ENCODE measurements around the gene MAPK8IP3. TPM values are rescaled to one million over a fixed set of nuclear protein-coding genes. Genes with fewer than 3 reads are reported as not detected.

The MAPK8IP3 gene
- total RNA-seq, 1 donor from 2014 or later = 44.9 TPM

DNA sequence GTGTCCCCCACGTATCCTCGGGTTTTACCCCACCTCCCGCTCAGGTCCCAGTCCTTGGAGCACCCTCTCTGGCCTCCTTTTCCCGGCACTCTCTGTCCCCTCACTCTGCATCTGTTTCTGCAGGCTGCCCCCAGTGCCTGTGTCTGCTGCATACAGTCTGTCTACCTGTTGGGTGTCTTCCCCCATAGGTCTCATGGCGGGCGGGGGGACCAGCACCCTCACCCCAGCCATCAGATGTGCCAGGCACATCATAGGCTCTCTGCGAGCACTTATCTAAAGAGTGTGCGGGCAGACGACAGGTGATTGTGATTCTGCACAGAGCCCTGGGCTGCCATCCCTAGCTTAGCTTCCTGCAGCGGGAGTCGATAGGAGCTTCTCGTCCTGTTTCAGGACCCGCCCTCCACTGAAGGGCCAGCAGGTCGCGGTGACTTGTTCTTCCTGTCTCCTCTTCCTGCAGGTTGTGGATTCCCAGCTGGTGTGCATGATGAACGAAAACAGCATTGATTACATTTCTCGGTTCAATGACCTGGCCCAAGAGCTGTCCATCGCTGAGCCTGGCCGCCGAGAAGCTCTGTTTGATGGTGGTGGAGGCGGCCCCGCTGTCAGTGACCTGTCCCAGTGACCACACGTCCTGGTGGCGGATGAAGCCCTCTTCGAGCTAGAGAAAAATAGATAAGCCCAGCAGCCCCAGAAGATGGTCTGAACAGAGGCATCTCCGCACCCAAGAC lies 32.4 kb upstream of the MAPK8IP3 start:
- Histone ChIP-seq H3K4me3 (no peak overlapping the region), H3K9me3 (no peaks in the 10 kb centered on the region), H3K27me3 (no peaks in the 10 kb centered on the region), H3K27ac (no peak overlapping the region), H3K36me3 (peaks cover 0 to 58% of the 10 kb centered on the region in 2 donors), H3K4me1 (peaks cover 2% of the 10 kb centered on the region)
- no peak for DNase-seq (ENCODE audit: extremely low spot score in 2 of 2)
- intact Hi-C loops (cut with DNase I) = no loop called here
- TF ChIP-seq, protein P1, sequence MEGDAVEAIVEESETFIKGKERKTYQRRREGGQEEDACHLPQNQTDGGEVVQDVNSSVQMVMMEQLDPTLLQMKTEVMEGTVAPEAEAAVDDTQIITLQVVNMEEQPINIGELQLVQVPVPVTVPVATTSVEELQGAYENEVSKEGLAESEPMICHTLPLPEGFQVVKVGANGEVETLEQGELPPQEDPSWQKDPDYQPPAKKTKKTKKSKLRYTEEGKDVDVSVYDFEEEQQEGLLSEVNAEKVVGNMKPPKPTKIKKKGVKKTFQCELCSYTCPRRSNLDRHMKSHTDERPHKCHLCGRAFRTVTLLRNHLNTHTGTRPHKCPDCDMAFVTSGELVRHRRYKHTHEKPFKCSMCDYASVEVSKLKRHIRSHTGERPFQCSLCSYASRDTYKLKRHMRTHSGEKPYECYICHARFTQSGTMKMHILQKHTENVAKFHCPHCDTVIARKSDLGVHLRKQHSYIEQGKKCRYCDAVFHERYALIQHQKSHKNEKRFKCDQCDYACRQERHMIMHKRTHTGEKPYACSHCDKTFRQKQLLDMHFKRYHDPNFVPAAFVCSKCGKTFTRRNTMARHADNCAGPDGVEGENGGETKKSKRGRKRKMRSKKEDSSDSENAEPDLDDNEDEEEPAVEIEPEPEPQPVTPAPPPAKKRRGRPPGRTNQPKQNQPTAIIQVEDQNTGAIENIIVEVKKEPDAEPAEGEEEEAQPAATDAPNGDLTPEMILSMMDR (IDR thresholded peaks at IDR 0.05) = no peak
- no peak for TF ChIP-seq POLR2AphosphoS5 (IDR thresholded peaks at IDR 0.05; ENCODE audit: insufficient read depth in 1 of 2, low read depth in 1 of 2)

DNA sequence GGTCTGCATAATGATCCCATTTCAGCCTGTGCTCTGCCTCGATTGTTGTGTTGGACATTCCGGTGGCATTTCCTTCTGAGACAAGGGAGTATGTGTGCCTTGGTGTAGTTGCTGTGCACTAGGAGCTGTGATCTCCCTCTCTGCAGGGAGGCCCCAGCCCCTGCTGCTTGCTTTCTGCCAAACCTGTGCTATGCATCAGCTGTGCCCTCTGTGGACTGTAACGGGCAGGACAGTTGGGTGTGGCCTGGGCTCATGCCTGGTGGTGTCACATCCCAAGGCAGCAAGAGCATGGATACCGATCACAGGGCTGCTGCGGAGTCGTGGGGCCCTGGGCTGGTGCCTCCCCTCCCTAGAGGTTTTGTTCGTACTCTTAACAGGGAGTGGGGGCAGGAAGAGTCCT lies 31.7 kb upstream of the MAPK8IP3 start:
- DNase-seq (ENCODE audit: extremely low spot score in 2 of 2) = no peak
- peaks cover 0 to 51% of the 10 kb centered on the region in 2 donors for H3K36me3 ChIP-seq
- H3K27ac ChIP-seq = no peak overlapping the region
- intact Hi-C loops (cut with DNase I) = no loop called here
- no peak overlapping the region for H3K4me3 ChIP-seq
- peaks cover 9% of the 10 kb centered on the region for H3K4me1 ChIP-seq
- TF ChIP-seq POLR2AphosphoS5 (IDR thresholded peaks at IDR 0.05; ENCODE audit: insufficient read depth in 1 of 2, low read depth in 1 of 2) (no peak), POLR2A (IDR thresholded peaks at IDR 0.05) (no peak)
- TF ChIP-seq, protein P1 (IDR thresholded peaks at IDR 0.05) = no peak
- no peaks in the 10 kb centered on the region for H3K9me3 ChIP-seq
- no peaks in the 10 kb centered on the region for H3K27me3 ChIP-seq

DNA sequence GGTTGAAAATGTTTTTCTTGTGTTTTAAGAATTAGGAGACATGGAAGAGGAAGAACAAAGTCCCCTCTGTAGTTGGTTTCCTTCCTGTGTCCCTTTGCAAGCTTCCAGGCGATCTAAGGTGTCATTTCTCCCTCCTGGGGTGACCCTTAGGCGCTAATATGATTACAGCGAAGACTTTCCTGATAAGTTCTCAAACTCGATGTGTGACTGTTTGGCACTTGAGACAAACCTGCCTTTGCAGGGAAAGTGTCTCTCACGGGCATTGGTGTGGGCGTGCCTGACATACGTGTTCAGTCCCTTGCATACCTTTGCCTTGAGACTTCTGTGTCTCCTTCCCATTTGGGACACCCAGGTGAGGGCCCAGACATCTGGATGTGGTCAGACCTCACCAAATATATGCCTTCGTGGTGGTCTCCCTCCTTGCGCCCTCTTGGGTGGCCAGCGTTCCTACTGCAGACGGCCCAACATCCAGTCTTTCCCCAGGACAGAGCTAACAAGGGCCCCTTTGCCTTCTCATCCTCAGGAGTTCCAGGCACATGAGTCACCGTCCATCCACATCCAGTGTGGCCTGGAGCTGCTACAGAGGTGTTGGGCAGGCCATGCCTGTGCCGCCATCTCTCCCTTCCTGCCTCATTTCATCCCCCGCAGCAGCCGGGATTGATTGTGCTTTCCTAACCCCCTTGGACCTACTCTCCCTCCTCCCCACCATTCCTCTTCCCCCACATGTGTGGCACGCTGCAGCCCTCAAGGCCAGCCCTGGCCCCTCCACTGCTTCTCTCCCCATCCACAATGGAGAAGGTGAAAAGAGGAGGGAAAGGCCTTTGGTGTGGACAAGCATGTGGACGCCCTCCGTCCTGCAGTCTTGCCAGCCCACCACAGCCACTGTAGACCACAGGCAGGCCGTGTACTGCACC lies 31.0 kb upstream of the MAPK8IP3 start:
- intact Hi-C loops (cut with DNase I) = no loop called here
- H3K4me3 ChIP-seq = no peak overlapping the region
- peaks cover 0 to 44% of the 10 kb centered on the region in 2 donors for H3K36me3 ChIP-seq
- H3K27me3 ChIP-seq = no peaks in the 10 kb centered on the region
- H3K9me3 ChIP-seq = no peaks in the 10 kb centered on the region
- no peak overlapping the region for H3K27ac ChIP-seq
- peaks cover 10% of the 10 kb centered on the region for H3K4me1 ChIP-seq
- no peak for TF ChIP-seq POLR2AphosphoS5 (IDR thresholded peaks at IDR 0.05; ENCODE audit: insufficient read depth in 1 of 2, low read depth in 1 of 2)
- TF ChIP-seq, protein P1 (IDR thresholded peaks at IDR 0.05) = no peak
- no peak for TF ChIP-seq POLR2A (IDR thresholded peaks at IDR 0.05)
- DNase-seq (ENCODE audit: extremely low spot score in 2 of 2) = no peak

DNA sequence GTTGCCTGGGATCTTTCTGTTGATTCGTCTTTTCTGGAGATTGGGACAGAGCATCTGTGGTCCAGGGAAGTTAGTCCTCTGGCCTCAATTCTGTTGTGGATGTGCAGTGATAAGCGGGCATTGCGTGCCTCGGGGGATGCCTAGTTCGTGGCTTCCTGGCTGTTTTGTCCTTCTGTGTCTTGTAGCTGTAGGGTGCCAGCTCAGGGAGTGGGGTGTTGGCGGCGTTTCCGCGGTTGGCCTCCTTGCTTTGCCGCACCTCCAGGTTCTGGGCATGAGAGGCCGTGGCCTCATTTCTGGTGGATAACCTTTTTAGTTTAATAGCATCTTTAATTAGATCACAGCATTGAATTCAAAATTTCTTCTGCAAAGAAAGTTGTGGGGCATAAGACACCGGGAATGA lies 29.3 kb upstream of the MAPK8IP3 start:
- TF ChIP-seq POLR2A (IDR thresholded peaks at IDR 0.05) = no peak
- no peak for TF ChIP-seq POLR2AphosphoS5 (IDR thresholded peaks at IDR 0.05; ENCODE audit: insufficient read depth in 1 of 2, low read depth in 1 of 2)
- TF ChIP-seq, protein P1 (IDR thresholded peaks at IDR 0.05) = no peak
- Histone ChIP-seq H3K27me3 (no peaks in the 10 kb centered on the region), H3K4me1 (peaks cover 10% of the 10 kb centered on the region), H3K4me3 (no peak overlapping the region), H3K27ac (no peak overlapping the region), H3K36me3 (peaks cover 0 to 27% of the 10 kb centered on the region in 2 donors), H3K9me3 (no peaks in the 10 kb centered on the region)
- no peak for DNase-seq (ENCODE audit: extremely low spot score in 2 of 2)
- intact Hi-C loops (cut with DNase I) = no loop called here
